Stimulated activated CD4-positive, alpha-beta T cell treated with anti-CD3 and anti-CD28 coated beads, TNF-alpha, amount 100 ng/mL, for 24 hours (primary cell): ENCODE results near the gene ALOX15.
"Not testable (repeated sequence)": the region's sequence is repeated elsewhere in the genome, so short reads cannot be mapped to it uniquely, and the experiment has no call there.

Experiments
- DNase-seq, 3 experiments: peaks; one replicate each; pipeline ENCODE4 v3.0.0-alpha.2; 2020; ENCODE audit warnings: low read depth in 3 of 3

ALOX15 gene

DNA sequence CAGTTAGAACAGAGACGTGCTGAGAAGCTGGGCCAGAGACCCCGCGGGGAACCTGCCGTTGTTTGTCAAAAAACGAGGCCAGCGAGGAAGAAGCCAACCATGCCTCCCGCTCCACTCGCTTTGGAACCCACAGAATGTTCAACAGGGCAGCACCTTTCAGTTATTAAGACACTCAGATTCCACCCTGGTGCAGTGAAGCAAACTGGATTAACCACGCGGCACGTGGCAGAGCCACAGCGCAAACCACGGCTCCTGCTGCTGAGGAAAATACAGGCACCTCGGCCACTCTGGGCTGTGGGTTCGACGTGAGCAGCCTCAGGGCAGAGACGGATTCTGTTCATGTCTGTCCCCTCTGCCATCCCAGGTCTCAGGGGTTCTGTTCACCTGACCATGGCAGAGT, 24.4 kb downstream of the ALOX15 start:
- no peak for DNase-seq

DNA sequence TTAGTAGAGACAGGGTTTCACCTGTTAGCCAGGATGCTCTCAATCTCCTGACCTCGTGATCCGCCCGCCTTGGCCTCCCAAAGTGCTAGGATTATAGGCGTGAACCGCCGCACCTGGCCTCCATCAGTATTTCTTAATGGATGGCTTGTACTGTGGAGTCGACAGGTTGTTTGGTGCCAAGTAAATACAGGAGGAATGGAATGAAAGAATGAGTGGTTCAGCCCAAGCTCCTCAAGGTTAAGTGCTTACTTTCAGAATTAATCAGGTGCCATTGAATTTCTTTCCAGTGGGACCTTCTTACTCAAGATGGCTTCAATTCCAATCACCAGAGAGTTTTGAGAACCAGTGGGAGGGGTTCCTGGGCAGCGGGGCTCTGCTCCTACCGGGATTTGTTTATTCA, 25.0 kb downstream of the ALOX15 start:
- no peak for DNase-seq

DNA sequence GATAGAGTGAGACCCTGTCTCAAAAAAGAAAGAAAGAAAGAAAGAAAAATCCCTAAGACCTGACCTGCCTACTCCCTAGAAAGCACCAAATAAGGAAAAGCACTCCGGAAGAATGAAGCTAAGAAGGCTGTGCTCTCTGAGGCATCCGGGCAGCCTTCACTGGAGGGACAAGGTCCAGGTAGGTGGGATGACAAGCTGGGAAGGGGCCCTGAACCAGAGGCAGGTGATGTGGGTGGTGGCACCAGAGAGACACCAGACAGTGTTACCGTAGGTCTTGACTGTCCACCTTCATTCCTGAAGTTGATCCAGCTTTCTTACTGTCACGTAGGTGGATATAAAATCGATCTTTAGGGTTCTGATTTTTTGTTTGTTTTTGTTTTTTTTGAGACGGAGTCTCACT, 30.8 kb downstream of the ALOX15 start:
- no peak for DNase-seq

DNA sequence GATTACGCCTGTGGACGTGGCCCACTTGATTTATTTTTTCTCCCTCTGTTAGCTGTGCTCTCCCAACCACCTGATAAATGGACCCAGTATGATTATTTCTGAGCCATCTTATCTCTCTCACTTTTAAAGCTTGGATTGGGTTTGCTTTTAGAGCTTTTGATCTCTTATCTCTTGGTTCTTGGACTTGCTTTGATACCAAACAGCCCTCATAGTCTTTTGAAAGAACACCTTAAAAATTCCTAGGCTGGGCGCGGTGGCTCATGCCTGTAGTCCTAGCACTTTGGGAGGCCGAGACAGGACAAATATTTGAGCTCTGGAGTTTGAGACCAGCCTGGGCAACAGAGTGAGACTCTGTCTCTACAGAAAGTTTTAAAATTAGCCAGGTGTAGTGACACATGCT, 31.3 kb downstream of the ALOX15 start:
- DNase-seq: no peak

DNA sequence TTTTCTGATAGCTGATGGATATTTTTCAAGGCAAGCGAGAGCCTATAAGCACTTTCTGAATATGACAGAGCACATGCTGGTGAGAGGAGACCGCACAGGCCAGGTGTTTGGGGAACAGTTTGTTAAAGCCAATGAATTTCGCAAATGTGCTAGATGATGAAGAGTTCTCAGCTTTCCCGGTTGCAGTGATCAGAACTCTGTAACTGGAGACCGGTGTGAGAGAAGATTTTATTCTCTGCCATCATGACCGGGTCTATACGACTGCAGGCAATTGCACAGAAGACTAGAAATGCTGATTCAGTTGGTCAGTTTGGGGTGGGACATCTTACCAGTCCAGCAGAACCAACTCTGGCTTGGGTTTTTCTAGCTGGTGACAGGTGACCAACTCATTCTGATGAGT, 31.7 kb downstream of the ALOX15 start:
- DNase-seq: no peak

DNA sequence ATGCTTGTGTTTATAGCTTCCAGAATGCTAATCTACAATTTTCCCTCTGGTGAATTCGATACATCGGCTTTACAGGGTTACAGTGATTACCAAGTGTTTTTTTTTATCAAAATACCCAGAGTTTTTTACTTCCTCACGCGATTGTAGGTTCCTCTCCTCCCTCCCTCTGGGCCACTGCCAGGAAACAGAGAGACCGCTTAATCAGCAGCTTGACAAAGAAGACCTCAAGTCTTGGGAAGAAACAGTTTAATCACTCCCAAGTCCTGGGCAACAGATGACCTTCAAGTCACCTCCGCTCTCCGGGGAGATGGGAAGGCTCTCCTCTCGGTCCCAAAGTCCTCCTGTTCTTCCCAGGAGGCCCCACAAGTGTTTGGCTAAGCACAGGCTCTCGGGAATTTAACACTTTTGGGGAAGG, 33.7 kb downstream of the ALOX15 start:
- DNase-seq: no peak

DNA sequence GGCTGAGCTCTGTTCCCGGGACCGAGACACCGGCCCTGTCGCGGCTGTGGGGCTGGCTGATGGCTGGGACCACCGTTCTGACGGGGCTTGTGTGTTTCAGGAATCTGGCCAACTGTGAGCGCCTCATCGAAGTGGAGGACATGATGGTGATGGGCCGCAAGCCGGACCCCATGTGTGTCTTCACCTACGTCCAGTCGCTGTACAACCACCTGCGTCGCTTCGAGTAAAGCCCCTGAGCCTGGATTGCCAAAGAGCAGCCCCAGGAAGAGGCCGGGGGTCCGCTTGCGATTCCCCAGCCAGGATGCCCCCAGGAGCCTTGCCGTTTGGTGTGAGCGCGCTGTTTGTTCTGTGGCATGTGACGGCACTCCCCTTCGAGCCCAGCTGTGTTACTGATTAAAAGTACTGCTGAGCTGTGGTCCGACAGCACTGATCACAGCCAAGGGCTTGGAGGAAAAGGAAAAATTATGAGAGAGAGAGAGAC, 34.2 kb downstream of the ALOX15 start:
- no peak for DNase-seq

DNA sequence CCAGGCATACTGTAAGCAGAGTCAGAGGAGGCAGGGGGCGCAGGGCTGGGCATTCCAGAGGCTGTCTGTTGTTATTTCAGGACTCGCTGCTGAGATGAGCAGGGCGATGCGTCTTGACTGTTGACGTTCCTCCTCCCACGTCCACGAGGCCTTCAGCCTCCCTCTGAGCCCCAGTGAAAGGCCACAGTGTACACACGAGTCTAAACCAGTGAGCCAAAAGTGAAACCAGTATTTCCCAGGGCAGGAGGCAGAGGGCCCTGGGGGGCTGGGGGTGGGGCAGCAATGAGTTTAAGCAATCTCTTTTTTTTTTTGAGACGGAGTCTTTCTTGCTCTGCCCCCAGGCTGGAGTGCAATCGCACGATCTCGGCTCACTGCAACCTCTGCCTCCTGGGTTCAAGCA, 35.7 kb downstream of the ALOX15 start:
- DNase-seq: no peak

DNA sequence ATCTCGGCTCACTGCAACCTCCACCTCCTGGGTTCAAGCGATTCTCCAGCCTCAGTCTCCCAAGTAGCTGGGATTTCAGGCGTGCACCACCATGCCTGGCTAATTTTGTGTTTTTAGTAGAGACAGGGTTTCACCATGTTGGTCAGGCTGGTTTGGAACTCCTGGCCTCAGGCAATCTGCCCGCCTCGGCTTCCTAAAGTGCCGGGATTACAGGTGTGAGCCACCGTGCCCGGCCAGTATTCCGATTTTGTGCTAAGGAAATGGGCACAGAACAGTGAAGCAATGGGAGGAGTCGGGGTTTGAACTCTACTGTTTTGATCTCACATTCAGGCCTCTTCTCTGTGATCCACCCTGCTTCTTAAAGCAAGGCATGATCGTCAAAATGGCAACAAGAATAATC, 36.7 kb downstream of the ALOX15 start:
- DNase-seq: not testable (repeated sequence)

DNA sequence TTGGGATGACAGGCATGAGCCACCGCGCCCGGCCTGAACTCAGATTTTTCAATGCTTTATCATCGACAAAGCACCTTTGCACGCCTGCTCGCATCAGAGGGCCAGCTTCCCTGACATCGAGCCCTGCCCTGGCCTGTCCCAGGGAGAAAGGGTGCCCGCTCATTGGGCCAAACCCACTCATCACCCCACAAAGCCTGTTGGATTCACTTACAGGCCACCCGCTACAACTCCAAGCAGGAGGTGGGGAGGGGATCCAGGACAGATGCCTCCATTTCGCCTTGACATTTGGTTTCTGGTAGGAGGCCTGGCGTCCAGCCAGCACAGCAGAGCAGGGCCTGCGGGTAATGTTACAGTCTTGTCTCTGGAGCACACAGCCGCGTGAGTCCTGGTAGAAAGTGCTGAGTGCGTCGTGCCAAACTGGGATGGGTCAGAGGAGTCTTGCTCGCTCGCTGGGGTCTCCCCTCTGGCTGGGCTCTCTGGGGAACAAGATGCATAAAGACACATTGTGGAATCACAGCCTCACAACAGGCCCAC, 37.3 kb downstream of the ALOX15 start:
- no peak for DNase-seq

DNA sequence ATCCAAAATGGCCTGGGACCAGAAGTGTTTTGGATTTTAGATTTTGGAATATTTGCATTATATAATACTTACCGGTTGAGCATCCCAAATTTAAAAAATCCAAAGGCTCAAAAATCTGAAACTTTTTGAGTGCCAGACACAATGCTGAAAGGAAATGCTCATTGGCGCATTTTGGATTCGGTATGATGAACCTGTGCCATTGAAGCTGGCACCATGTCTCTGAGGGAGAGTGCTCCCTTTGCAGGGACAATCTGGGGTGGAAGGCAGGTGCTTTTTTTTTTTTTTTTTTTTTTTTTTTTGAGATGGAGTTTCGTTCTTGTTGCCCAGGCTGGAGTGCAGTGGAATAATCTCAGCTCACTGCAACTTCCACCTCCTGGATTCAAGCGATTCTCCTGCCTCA, 39.4 kb downstream of the ALOX15 start:
- no peak for DNase-seq

DNA sequence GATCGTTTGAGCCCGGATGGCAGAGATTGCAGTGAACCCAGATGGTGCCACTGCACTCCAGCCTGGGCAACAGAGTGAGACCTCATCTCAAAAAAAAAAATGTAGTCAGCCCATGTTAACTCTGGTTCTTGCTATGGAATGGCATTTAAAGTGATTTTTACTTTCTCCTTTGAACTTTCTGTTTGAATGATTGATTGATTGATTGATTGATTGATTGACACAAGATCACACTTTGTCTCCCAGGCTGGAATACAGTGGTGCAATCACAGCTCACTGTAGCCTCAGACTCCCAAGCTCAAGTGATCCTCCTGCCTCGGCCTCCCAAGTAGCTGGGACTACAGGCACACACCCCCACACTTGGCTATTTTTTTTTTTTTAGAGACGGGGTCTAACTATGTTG, 40.2 kb downstream of the ALOX15 start:
- no peak for DNase-seq

DNA sequence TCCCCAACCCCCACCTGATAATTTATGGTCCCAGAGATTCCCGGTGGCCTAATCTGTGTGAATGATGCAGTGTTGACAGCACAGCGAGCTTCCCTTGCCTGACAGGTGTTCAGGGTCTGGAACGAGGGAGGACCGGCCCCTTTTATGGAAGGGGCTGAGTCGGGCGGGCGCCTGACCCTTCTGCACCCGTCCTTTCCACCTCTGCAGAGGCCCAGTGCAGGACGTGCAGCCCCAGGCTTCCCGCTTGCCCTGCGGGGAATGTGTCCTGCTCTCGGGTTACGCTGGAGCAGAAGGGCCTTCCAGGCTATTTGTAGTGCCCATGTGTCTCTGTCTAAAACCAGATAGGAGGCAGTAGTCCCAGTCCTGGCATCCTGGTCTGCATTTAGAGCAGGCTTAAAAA, 40.9 kb downstream of the ALOX15 start:
- DNase-seq: no peak

DNA sequence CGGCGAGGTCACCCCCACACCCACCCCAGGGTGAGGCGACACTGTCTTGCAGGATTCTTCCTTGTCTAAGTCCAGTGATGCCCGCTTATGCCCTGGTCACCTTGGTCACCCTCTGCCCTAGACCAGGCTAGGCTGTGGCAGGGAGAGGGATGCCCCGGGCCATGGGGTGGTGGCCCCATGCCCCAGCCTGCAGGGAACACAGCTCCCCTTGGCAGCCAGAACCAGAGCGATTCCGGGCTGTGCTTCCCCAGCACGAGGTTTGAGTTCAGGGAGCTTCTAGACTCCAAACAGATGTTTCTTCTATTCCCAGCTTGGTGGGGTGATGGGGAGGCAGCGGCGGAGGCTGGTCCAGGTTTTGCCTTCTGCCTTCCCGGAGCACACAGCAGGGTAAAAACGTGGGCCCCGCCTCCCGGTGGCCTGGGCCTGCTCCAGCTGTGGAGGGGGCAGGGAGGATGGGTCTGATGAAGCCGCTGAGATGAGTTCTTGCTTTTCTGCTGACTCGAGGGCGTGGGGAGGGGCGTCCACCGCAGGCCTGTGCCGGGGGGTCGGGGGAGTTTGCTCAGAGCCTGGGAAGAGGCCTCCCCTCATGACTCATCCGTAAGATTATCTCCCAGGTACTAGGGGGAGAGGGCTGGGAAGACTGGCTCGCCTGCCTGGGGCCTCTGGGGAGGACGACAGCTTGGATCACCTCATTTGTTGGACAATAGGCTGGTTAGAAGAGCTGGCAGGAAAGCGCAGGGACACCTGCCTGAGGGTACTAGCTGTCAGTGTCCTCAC, 41.8 kb downstream of the ALOX15 start:
- DNase-seq: no peak

DNA sequence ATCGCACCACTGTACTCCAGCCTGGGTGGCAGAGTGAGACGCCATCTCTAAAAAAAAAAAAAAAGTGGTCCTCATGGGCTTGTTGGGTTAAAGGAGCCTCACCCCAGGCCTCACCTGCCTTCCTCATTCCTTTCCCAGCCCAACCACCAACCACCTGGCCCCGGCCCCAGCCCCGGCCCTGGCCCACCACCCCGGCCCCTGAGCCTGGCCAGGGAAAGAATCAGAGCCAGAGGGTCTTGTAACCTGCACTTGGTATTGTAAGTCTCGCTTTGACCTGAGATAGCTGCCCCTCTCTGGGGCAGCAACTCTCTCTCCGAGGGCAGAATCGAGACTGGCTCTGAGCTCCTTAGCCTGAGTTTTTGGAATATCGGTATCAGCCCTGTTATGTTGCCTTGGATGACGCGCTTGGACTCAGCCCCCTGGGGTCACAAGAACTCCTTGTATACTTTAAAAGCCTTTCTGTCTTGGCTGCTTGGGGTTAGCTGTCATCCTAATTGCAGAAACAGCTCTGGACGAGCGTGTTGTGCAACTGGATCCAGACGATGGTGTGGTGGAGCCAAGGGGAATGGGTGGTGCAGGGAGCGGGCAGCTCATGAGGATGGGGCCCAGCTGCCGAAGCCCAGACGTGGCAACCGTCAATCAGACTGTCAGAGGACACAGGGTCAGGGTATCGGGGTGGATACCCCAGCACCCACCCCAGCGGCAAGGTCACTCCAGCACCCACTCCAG, 42.5 kb downstream of the ALOX15 start:
- no peak for DNase-seq

DNA sequence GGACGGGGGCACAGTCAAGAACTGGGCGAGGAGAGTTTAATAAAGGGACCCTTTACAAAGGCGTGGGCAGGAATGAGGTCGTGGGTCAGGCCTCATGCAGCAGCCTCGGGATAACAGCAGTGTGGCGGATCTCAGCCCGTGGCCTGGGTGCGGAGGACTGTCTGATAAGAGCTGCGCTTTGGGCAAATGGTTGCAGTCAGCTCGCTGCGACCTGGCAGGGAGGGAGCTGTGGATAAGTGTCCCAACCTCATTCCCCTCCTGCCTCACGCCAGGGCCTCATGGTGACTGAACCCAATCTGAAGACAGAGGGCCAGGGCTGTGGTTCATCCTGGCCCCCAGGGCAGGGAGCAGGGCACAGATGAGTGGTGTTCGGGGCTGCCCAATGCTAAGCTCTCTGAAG, 43.5 kb downstream of the ALOX15 start:
- DNase-seq: no peak

DNA sequence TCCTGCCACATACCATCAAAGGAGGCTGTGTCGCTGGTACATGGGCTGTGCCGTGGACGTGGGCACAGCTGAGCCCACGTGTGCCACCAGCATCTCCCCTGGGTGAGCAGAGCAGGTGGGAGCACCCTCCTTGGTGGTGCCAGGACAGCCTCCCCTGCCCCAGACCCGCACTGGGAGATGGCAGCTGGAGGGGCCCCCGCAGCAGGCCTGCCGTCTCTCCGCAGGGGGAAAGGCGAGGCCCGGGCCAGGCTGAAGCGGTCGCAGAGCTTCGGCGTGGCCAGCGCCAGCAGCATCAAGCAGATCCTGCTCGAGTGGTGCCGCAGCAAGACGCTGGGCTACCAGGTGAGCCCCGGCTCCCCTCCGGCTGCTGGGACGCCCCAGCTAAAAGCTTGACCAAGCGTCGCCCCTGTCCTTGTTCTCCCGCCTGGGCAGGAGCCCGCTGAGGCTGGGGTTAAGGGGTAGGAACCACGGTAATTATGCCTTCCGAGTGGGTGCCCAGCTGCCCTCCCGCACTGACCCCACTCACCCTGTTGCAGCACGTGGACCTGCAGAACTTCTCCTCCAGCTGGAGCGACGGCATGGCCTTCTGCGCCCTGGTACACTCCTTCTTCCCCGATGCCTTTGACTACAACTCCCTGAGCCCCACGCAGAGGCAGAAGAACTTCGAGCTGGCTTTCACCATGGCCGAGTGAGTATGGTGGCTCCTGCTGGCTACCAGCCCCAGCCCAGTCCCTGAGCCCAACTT, 44.7 kb downstream of the ALOX15 start:
- no peak for DNase-seq

DNA sequence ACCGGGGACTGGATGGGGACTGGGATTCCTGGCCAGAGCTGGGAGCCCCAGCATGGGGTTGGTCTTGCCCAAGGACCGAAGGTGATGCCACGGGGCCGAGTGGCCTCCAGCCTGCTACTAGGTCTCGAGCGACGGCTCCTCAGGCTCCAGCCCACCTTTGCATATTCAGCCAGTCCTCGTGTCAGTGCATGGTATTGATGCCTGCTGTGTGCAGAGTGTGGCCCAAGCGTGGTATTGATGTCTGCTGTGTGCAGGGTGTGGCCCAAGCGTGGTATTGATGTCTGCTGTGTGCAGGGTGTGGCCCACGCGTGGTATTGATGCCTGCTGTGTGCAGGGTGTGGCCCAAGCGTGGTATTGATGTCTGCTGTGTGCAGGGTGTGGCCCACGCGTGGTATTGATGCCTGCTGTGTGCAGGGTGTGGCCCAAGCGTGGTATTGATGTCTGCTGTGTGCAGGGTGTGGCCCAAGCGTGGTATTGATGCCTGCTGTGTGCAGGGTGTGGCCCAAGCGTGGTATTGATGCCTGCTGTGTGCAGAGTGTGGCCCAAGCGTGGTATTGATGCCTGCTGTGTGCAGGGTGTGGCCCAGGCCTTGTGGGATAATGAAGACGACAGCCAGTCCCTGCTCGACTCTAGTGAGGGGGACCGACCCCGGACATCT, 45.7 kb downstream of the ALOX15 start:
- not testable (repeated sequence) for DNase-seq

DNA sequence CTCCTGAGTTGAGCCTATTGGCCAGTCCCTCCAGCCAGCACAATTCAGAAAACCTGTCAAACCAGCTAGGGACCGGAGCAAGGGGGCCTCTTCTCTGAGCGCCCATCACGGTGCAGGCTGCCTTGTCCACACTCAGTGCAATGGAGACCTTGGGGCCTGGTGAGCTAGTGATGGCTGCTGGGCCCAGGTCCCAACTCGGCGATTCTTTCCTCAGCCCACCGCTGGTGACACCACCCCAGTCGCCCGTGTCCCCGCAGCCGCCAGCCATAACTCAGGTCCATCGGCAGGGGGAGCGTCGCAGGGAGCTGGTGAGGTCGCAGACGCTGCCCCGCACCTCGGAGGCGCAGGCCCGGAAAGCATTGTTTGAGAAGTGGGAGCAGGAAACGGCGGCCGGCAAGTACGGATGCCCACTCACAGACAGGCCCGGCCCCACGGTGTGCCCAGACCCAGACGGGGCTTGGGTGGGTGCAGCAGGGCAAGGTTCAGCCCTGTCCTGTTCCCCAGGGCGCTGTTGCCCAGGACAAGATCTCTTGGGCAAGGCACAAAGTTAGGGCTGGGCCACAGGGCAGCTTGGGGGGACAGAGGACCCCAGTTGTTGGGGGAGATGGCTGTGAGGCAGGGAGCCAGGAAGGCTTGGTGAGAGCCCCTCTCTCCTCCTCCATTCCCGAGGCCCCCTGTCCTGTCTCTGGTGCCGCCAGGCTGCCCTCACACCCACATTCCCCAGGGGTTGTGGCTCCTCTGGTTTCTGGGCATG, 46.4 kb downstream of the ALOX15 start:
- peak in 1 of 3 experiments; percentile 43 for DNase-seq

DNA sequence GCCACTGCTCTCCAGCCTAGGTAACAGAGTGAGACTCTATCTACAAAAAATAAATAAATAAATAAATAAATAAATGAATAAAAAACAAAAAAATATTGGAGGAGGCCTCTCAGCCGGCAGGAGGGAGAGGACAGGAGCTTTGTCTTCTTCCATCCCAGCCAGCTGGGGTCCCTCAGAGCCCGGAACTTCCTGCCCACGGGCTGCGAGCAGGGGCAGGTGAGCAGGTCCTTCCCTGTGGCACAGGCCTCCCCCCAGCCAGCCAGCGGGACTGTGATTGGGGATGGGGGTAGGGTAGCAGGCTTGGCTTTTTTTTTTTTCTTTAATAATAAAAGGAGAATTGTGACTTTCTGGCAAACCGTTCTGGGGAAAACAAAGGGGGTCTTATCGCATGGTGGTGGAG, 47.1 kb downstream of the ALOX15 start:
- no peak for DNase-seq

DNA sequence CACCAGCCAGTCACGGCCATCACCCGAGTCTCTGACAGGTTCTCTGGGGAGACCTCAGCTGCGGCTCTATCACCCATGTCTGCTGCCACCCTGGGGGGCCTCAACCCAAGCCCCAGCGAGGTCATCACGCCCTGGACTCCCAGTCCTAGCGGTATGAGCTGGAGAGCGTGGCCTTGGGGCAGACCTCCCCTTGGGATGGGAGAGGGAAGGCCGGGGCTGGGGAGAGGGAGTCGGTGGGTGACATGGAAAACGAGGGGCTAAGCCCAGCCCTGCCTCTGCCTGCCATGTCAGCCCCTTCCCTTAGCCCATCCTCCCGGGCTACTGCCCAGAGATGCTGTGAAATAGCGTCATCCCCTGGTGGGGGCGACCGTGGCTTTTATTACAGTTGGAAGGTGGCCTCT, 48.5 kb downstream of the ALOX15 start:
- DNase-seq: no peak
